ENCODE data around the gene NCOA4.

Gene NCOA4

GRCh38 chr10:46040004-46040403, 9.6 kb upstream of the NCOA4 start:
- H3K4me1 Mint-ChIP-seq (ENCODE audit: low read depth), result no peaks in the 10 kb centered on the region
- H3K9me3 Mint-ChIP-seq, result no peaks in the 10 kb centered on the region

GRCh38 chr10:46037107-46037825, 6.8 kb upstream of the NCOA4 start:
- H3K27me3 Mint-ChIP-seq, result peaks cover 1% of the 10 kb centered on the region
- intact Hi-C loops (cut with micrococcal nuclease), result no loop called here
- no peaks in the 10 kb centered on the region for H3K36me3 Mint-ChIP-seq (ENCODE audit: low read depth)
- no peak overlapping the region for H3K4me3 Mint-ChIP-seq
- no peaks in the 10 kb centered on the region for H3K9me3 Mint-ChIP-seq
- peaks cover 9% of the 10 kb centered on the region for H3K4me1 Mint-ChIP-seq (ENCODE audit: low read depth)
- H3K27ac Mint-ChIP-seq, result no peak overlapping the region

More at GRCh38 chr10:46040004-46040403, 9.6 kb upstream of the NCOA4 start:
- H3K36me3 Mint-ChIP-seq (ENCODE audit: low read depth), result no peaks in the 10 kb centered on the region
- intact Hi-C loops (cut with micrococcal nuclease), result no loop called here
- H3K4me3 Mint-ChIP-seq, result no peak overlapping the region
- no peak overlapping the region for H3K27ac Mint-ChIP-seq
- peaks cover 3% of the 10 kb centered on the region for H3K27me3 Mint-ChIP-seq

- H3K27me3 Mint-ChIP-seq, result no peaks in the 10 kb centered on the region
- no peak overlapping the region for H3K4me3 Mint-ChIP-seq
- intact Hi-C loops (cut with micrococcal nuclease), result no loop called here
Observed at GRCh38 chr10:46035923-46036849, 5.8 kb upstream of the NCOA4 start.

GRCh38 chr10:46033602-46034011, 3.2 kb upstream of the NCOA4 start:
- intact Hi-C loops (cut with micrococcal nuclease), result no loop called here

More at GRCh38 chr10:46035923-46036849, 5.8 kb upstream of the NCOA4 start:
- Mint-ChIP-seq H3K4me1 (ENCODE audit: low read depth) (peaks cover 19% of the 10 kb centered on the region), H3K27ac (no peak overlapping the region), H3K9me3 (no peaks in the 10 kb centered on the region), H3K36me3 (ENCODE audit: low read depth) (no peaks in the 10 kb centered on the region)

GRCh38 chr10:46031648-46032532, 1.5 kb upstream of the NCOA4 start:
- intact Hi-C loops (cut with micrococcal nuclease), result no loop called here
- Mint-ChIP-seq H3K4me3 (no peak overlapping the region), H3K27ac (peak overlapping the region; percentile 98), H3K9me3 (no peaks in the 10 kb centered on the region), H3K4me1 (ENCODE audit: low read depth) (peaks cover 45% of the 10 kb centered on the region), H3K36me3 (ENCODE audit: low read depth) (peaks cover 26% of the 10 kb centered on the region), H3K27me3 (no peaks in the 10 kb centered on the region)

More at GRCh38 chr10:46033602-46034011, 3.2 kb upstream of the NCOA4 start:
- Mint-ChIP-seq H3K4me1 (ENCODE audit: low read depth) (peaks cover 29% of the 10 kb centered on the region), H3K4me3 (no peak overlapping the region), H3K9me3 (no peaks in the 10 kb centered on the region), H3K27ac (no peak overlapping the region), H3K27me3 (no peaks in the 10 kb centered on the region), H3K36me3 (ENCODE audit: low read depth) (peaks cover 12% of the 10 kb centered on the region)

GRCh38 chr10:46029461-46030030, 877 bp downstream of the NCOA4 start:
- Mint-ChIP-seq H3K27me3 (no peaks in the 10 kb centered on the region), H3K27ac (peak overlapping the region; percentile 98), H3K9me3 (no peaks in the 10 kb centered on the region), H3K4me1 (ENCODE audit: low read depth) (peaks cover 68% of the 10 kb centered on the region), H3K36me3 (ENCODE audit: low read depth) (peaks cover 38% of the 10 kb centered on the region), H3K4me3 (peak overlapping the region; percentile 97)
- intact Hi-C loops (cut with micrococcal nuclease), result loop anchor here (2.0 to 5.0 kb wide), 2 partner anchors 15 to 47 kb away; no protein-coding TSS in a partner anchor

- Mint-ChIP-seq H3K27ac (peak overlapping the region; percentile 98), H3K36me3 (ENCODE audit: low read depth) (peaks cover 38% of the 10 kb centered on the region), H3K4me3 (peak overlapping the region; percentile 97), H3K9me3 (no peaks in the 10 kb centered on the region), H3K27me3 (no peaks in the 10 kb centered on the region), H3K4me1 (ENCODE audit: low read depth) (peaks cover 73% of the 10 kb centered on the region)
- intact Hi-C loops (cut with micrococcal nuclease), result loop anchor here (2.0 to 5.0 kb wide), 2 partner anchors 14 to 47 kb away; no protein-coding TSS in a partner anchor
Observed at GRCh38 chr10:46028584-46029460, 1.6 kb downstream of the NCOA4 start.

- no peaks in the 10 kb centered on the region for H3K27me3 Mint-ChIP-seq
- H3K4me3 Mint-ChIP-seq, result no peak overlapping the region
- H3K9me3 Mint-ChIP-seq, result no peaks in the 10 kb centered on the region
- no peak overlapping the region for H3K27ac Mint-ChIP-seq
- H3K36me3 Mint-ChIP-seq (ENCODE audit: low read depth), result peaks cover 47% of the 10 kb centered on the region
- peaks cover 71% of the 10 kb centered on the region for H3K4me1 Mint-ChIP-seq (ENCODE audit: low read depth)
- intact Hi-C loops (cut with micrococcal nuclease), result loop anchor here (5.0 kb wide), 1 partner anchor 44 kb away; no protein-coding TSS in a partner anchor
Observed at GRCh38 chr10:46026106-46026505, 4.3 kb downstream of the NCOA4 start.

GRCh38 chr10:46025406-46025805, 5.0 kb downstream of the NCOA4 start:
- H3K4me1 Mint-ChIP-seq (ENCODE audit: low read depth), result peaks cover 72% of the 10 kb centered on the region
- H3K27ac Mint-ChIP-seq, result peak overlapping the region; percentile 33
- intact Hi-C loops (cut with micrococcal nuclease), result loop anchor here (5.0 kb wide), 1 partner anchor 43 kb away; no protein-coding TSS in a partner anchor
- H3K9me3 Mint-ChIP-seq, result no peaks in the 10 kb centered on the region
- no peak overlapping the region for H3K4me3 Mint-ChIP-seq
- H3K27me3 Mint-ChIP-seq, result no peaks in the 10 kb centered on the region
- H3K36me3 Mint-ChIP-seq (ENCODE audit: low read depth), result peaks cover 43% of the 10 kb centered on the region

- no peak overlapping the region for H3K4me3 Mint-ChIP-seq
- peak overlapping the region; percentile 33 for H3K27ac Mint-ChIP-seq
- H3K27me3 Mint-ChIP-seq, result no peaks in the 10 kb centered on the region
- intact Hi-C loops (cut with micrococcal nuclease), result loop anchor here (5.0 kb wide), 1 partner anchor 43 kb away; no protein-coding TSS in a partner anchor
- no peaks in the 10 kb centered on the region for H3K9me3 Mint-ChIP-seq
- peaks cover 75% of the 10 kb centered on the region for H3K4me1 Mint-ChIP-seq (ENCODE audit: low read depth)
- H3K36me3 Mint-ChIP-seq (ENCODE audit: low read depth), result peaks cover 38% of the 10 kb centered on the region
Observed at GRCh38 chr10:46024948-46025347, 5.5 kb downstream of the NCOA4 start.

- H3K4me1 Mint-ChIP-seq (ENCODE audit: low read depth), result peaks cover 81% of the 10 kb centered on the region
- no peaks in the 10 kb centered on the region for H3K9me3 Mint-ChIP-seq
- intact Hi-C loops (cut with micrococcal nuclease), result no loop called here
- H3K27me3 Mint-ChIP-seq, result no peaks in the 10 kb centered on the region
- peaks cover 33% of the 10 kb centered on the region for H3K36me3 Mint-ChIP-seq (ENCODE audit: low read depth)
- H3K4me3 Mint-ChIP-seq, result peak overlapping the region; percentile 86
- H3K27ac Mint-ChIP-seq, result peak overlapping the region; percentile 94
Observed at GRCh38 chr10:46022978-46023702, 7.3 kb downstream of the NCOA4 start.

- Mint-ChIP-seq H3K9me3 (no peaks in the 10 kb centered on the region), H3K4me1 (ENCODE audit: low read depth) (peaks cover 75% of the 10 kb centered on the region), H3K27ac (peak overlapping the region; percentile 94), H3K4me3 (peak overlapping the region; percentile 69), H3K27me3 (no peaks in the 10 kb centered on the region), H3K36me3 (ENCODE audit: low read depth) (peaks cover 32% of the 10 kb centered on the region)
- intact Hi-C loops (cut with micrococcal nuclease), result no loop called here
Observed at GRCh38 chr10:46020344-46020657, 10.1 kb downstream of the NCOA4 start.

All from dendritic cell treated with granulocyte-macrophage colony-stimulating factor and Interleukin-4, amounts not matched to agents 40 ng/mL and 50 ng/mL, for 4 days (primary cell).